Anterior cingulate cortex (tissue), 58 donors: ENCODE measurements around the gene PUM2.

Experiments
- DNase-seq, 58 donors: peaks; one replicate each; lab custom pipeline; 2025; lab: John Stamatoyannopoulos, UW

PUM2 gene

GRCh38 chr2:20351555-20352229 lies 1.0 kb upstream of the PUM2 start:
- DNase-seq, result peak in 2 of 58 donors; percentile 45 to 61

GRCh38 chr2:20350041-20350712 lies 467 bp downstream of the PUM2 start:
- DNase-seq, result peak in 38 of 58 donors; percentile 19 to 84 (median 62)

- no peak for DNase-seq
Measured at GRCh38 chr2:20349513-20349921, 1.1 kb downstream of the PUM2 start.

GRCh38 chr2:20348542-20348941 lies 2.1 kb downstream of the PUM2 start:
- DNase-seq, result no peak

GRCh38 chr2:20346565-20347381 lies 3.9 kb downstream of the PUM2 start:
- no peak for DNase-seq

- DNase-seq, result no peak
Measured at GRCh38 chr2:20343128-20343527, 7.5 kb downstream of the PUM2 start.

- DNase-seq, result no peak
Measured at GRCh38 chr2:20339012-20339411, 11.6 kb downstream of the PUM2 start.

- DNase-seq, result no peak
Measured at GRCh38 chr2:20334605-20335203, 15.9 kb downstream of the PUM2 start.

- no peak for DNase-seq
Measured at GRCh38 chr2:20333738-20334137, 16.9 kb downstream of the PUM2 start.

GRCh38 chr2:20330192-20330591 lies 20.5 kb downstream of the PUM2 start:
- DNase-seq, result no peak

- DNase-seq, result no peak
Measured at GRCh38 chr2:20327370-20327769, 23.3 kb downstream of the PUM2 start.

GRCh38 chr2:20326163-20326780 lies 24.4 kb downstream of the PUM2 start:
- peak in 28 of 58 donors; percentile 3 to 69 (median 30) for DNase-seq

GRCh38 chr2:20322527-20323300 lies 27.9 kb downstream of the PUM2 start:
- no peak for DNase-seq

GRCh38 chr2:20317690-20318089 lies 33.0 kb downstream of the PUM2 start:
- no peak for DNase-seq

- no peak for DNase-seq
Measured at GRCh38 chr2:20317197-20317596, 33.4 kb downstream of the PUM2 start.

GRCh38 chr2:20314562-20315501 lies 35.8 kb downstream of the PUM2 start:
- DNase-seq, result no peak

- DNase-seq, result no peak
Measured at GRCh38 chr2:20313659-20314058, 37.0 kb downstream of the PUM2 start.

GRCh38 chr2:20309001-20309400 lies 41.6 kb downstream of the PUM2 start:
- no peak for DNase-seq

- no peak for DNase-seq
Measured at GRCh38 chr2:20307311-20307710, 43.3 kb downstream of the PUM2 start.
